ENCODE measurements around the gene ARHGAP42.

DNA sequence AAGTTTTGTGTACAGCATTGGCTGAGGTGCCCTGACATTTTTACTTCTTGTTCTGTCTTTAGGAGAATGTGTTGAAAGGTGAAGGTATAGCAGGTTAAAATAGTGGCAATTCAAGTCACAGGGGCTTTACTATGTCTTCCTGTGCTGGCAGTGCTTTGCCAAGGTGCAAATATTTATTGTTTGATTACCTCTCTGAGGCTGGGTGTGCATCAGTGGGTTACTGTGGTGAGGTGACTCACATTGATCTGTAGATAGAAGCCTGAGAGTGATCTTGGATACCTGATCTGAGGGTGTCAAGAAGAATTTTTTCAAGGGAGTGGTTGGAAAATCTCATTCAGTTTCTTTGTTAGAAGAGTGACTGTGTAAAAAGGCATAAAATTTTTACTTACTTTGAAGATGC is 90.0 kb downstream of the ARHGAP42 start:
- TF ChIP-seq, protein P1, sequence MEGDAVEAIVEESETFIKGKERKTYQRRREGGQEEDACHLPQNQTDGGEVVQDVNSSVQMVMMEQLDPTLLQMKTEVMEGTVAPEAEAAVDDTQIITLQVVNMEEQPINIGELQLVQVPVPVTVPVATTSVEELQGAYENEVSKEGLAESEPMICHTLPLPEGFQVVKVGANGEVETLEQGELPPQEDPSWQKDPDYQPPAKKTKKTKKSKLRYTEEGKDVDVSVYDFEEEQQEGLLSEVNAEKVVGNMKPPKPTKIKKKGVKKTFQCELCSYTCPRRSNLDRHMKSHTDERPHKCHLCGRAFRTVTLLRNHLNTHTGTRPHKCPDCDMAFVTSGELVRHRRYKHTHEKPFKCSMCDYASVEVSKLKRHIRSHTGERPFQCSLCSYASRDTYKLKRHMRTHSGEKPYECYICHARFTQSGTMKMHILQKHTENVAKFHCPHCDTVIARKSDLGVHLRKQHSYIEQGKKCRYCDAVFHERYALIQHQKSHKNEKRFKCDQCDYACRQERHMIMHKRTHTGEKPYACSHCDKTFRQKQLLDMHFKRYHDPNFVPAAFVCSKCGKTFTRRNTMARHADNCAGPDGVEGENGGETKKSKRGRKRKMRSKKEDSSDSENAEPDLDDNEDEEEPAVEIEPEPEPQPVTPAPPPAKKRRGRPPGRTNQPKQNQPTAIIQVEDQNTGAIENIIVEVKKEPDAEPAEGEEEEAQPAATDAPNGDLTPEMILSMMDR (IDR thresholded peaks at IDR 0.05): no peak
- no peak for TF ChIP-seq POLR2A (IDR thresholded peaks at IDR 0.05)
